Measurements from ENCODE around the gene TANGO6.

DNA sequence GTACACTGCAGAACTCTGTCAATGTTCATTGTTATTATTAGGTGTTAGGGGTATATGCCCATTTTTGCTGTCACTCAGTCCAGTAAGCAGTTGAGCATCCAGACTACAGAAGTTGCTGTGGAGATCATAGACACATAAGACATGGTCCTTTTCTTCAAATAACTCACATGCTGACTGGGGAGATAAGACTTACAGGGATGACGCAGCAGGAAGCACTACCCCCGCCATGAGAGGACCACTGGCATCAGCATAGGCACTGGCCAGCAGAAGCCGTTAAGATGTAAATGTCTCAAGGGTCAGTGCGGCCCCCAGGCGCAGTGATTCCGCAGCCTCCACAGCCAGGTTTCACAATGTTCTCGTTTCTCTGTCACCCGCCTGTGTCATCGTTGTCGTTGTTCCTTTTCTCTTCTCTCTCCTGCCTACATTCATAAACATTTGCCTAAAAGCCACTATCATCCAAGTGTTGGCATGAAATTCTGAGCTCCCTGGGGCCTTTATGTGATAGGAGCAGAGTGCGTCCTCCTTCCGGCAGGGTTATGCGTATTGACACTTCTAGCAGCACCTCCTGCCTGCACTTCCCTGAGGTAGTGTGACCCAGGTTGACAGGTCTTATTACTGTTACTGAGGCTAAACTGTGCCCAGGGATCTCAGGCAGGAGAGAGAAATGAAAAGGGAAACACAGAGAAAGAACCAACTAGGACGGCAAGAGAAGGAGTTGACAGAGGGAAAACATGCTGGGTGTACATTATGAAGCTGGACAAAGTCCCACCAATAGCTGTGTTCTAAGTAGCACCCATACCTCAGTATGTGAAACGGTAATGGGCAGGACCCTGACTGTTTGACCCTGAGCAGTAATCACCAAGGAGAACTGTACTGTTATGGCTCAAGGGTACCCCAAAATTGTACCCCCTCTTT lies 17.9 kb downstream of the TANGO6 start:
- TF ChIP-seq, protein P1, sequence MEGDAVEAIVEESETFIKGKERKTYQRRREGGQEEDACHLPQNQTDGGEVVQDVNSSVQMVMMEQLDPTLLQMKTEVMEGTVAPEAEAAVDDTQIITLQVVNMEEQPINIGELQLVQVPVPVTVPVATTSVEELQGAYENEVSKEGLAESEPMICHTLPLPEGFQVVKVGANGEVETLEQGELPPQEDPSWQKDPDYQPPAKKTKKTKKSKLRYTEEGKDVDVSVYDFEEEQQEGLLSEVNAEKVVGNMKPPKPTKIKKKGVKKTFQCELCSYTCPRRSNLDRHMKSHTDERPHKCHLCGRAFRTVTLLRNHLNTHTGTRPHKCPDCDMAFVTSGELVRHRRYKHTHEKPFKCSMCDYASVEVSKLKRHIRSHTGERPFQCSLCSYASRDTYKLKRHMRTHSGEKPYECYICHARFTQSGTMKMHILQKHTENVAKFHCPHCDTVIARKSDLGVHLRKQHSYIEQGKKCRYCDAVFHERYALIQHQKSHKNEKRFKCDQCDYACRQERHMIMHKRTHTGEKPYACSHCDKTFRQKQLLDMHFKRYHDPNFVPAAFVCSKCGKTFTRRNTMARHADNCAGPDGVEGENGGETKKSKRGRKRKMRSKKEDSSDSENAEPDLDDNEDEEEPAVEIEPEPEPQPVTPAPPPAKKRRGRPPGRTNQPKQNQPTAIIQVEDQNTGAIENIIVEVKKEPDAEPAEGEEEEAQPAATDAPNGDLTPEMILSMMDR (conservative IDR thresholded peaks at IDR 0.05 in 1 of 2, IDR thresholded peaks at IDR 0.05 in 1 of 2; ENCODE audit: extremely low read depth in 1 of 2, insufficient read depth in 1 of 2, low read depth in 1 of 2, low read length in 2 of 2): no peak
- TF ChIP-seq EZH2 (IDR thresholded peaks at IDR 0.05; ENCODE audit: borderline replicate concordance, low read length): no peak
